Nephron progenitor cell (in vitro differentiated cells): ENCODE data around the gene HSPBP1.

Experiments
- DNase-seq: peaks from one replicate; pipeline ENCODE4 v3.0.0; 2021
- H3K27ac Mint-ChIP-seq: 2 replicates; pipeline ENCODE4 v1.8.0; 2021; ENCODE audit warnings: mild to moderate bottlenecking, moderate library complexity, mixed read lengths
- H3K27me3 Mint-ChIP-seq: 2 replicates; pipeline ENCODE4 v1.8.0; 2021; ENCODE audit warnings: mild to moderate bottlenecking, low read depth, mixed read lengths; ENCODE audit not compliant: poor library complexity
- H3K36me3 Mint-ChIP-seq: 2 replicates; pipeline ENCODE4 v1.8.0; 2021; ENCODE audit warnings: low read depth, mixed read lengths
- H3K4me1 Mint-ChIP-seq: 2 replicates; pipeline ENCODE4 v1.8.0; 2021; ENCODE audit warnings: mixed read lengths
- H3K4me3 Mint-ChIP-seq: 2 replicates; pipeline ENCODE4 v1.8.0; 2021; ENCODE audit warnings: mild to moderate bottlenecking, moderate library complexity, mixed read lengths
- H3K9me3 Mint-ChIP-seq: 2 replicates; pipeline ENCODE4 v1.8.0; 2021; ENCODE audit warnings: mild to moderate bottlenecking, moderate library complexity, mixed read lengths
- TF ChIP-seq, protein P1 (sequence below): fragments of 200-600 bp; sonication (generic); IDR thresholded peaks from 2 replicates; pipeline ENCODE4 v1.5.0; 2021; ENCODE audit warnings: antibody characterized with exemption

The HSPBP1 gene

GRCh38 chr19:55216461-55217198 lies 63.3 kb downstream of the HSPBP1 start:
- Mint-ChIP-seq H3K4me1 (peaks cover 11% of the 10 kb centered on the region), H3K9me3 (peaks cover 60% of the 10 kb centered on the region), H3K27ac (no peak overlapping the region), H3K4me3 (peak overlapping the region; percentile 79), H3K27me3 (peaks cover 20% of the 10 kb centered on the region), H3K36me3 (peaks cover 23% of the 10 kb centered on the region)
- DNase-seq: peak; percentile 97
- TF ChIP-seq, protein P1, sequence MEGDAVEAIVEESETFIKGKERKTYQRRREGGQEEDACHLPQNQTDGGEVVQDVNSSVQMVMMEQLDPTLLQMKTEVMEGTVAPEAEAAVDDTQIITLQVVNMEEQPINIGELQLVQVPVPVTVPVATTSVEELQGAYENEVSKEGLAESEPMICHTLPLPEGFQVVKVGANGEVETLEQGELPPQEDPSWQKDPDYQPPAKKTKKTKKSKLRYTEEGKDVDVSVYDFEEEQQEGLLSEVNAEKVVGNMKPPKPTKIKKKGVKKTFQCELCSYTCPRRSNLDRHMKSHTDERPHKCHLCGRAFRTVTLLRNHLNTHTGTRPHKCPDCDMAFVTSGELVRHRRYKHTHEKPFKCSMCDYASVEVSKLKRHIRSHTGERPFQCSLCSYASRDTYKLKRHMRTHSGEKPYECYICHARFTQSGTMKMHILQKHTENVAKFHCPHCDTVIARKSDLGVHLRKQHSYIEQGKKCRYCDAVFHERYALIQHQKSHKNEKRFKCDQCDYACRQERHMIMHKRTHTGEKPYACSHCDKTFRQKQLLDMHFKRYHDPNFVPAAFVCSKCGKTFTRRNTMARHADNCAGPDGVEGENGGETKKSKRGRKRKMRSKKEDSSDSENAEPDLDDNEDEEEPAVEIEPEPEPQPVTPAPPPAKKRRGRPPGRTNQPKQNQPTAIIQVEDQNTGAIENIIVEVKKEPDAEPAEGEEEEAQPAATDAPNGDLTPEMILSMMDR: no peak

DNA sequence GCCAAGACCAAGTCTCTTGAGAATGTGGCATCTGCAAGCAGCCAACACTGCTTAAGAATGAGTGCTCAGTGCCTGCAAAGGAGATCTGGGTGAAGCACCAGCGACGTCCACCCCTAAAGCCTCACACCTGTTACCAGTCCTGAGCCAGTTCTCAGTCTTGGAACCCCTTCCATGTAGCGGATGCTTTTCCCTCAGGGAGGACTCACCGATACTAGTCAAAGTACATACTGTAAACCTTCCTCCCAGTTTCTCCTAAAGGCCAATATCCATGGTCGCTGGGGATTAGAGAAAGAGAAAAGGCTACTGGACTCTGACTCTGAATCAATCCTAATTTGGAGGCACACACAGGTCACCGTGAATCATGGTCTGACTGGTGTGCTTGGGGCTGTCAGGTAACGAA lies 66.4 kb downstream of the HSPBP1 start:
- Mint-ChIP-seq H3K36me3 (peaks cover 6% of the 10 kb centered on the region), H3K9me3 (peaks cover 53% of the 10 kb centered on the region), H3K4me3 (no peak overlapping the region), H3K4me1 (peaks cover 24% of the 10 kb centered on the region), H3K27ac (no peak overlapping the region), H3K27me3 (peaks cover 36% of the 10 kb centered on the region)
- TF ChIP-seq, protein P1: no peak
- no peak for DNase-seq

DNA sequence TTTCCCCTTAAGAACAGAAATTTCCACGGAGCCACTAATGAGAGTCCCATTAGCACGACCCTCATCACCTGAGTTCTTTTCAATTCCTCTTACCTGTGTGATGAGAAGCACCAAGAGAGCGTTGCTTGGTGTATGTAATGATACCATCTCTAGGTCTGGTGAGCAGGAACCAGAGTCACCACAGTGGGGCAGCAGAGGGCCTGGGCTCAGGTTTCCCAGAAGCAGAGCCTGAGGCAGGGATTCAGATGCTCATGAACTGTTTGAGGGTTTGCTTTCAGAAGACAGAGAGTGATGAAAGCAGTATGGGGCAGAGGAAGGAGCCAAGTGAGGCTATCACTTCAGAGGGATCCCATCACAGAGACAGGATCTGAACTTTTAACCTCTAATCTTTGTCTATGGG lies 67.5 kb downstream of the HSPBP1 start:
- H3K9me3 Mint-ChIP-seq: peaks cover 53% of the 10 kb centered on the region
- H3K27ac Mint-ChIP-seq: no peak overlapping the region
- no peak for DNase-seq
- peaks cover 36% of the 10 kb centered on the region for H3K27me3 Mint-ChIP-seq
- H3K4me1 Mint-ChIP-seq: peaks cover 25% of the 10 kb centered on the region
- TF ChIP-seq, protein P1: no peak
- no peak overlapping the region for H3K4me3 Mint-ChIP-seq
- peaks cover 6% of the 10 kb centered on the region for H3K36me3 Mint-ChIP-seq
